ENCODE data around the gene ATP11C.

The ATP11C gene

GRCh38 chrX:139759637-139760036, 173.2 kb downstream of the ATP11C start:
- TF ChIP-seq CTCF (IDR thresholded peaks at IDR 0.05; ENCODE audit: borderline replicate concordance, control extremely low read depth, extremely low read depth, insufficient read depth, missing control alignments) = peak; percentile 18
- DNase-seq (ENCODE audit: low spot score) = no peak
- in situ Hi-C loops (cut with MboI; ENCODE audit: low sequenced_read_pairs, unreplicated experiment) = no loop called here

- in situ Hi-C loops (cut with MboI; ENCODE audit: low sequenced_read_pairs, unreplicated experiment) = no loop called here
- no peak for DNase-seq (ENCODE audit: low spot score)
- TF ChIP-seq CTCF (IDR thresholded peaks at IDR 0.05; ENCODE audit: borderline replicate concordance, control extremely low read depth, extremely low read depth, insufficient read depth, missing control alignments) = no peak
Observed at GRCh38 chrX:139758809-139759208, 174.0 kb downstream of the ATP11C start.

GRCh38 chrX:139758250-139758649, 174.6 kb downstream of the ATP11C start:
- TF ChIP-seq CTCF (IDR thresholded peaks at IDR 0.05; ENCODE audit: borderline replicate concordance, control extremely low read depth, extremely low read depth, insufficient read depth, missing control alignments) = no peak
- in situ Hi-C loops (cut with MboI; ENCODE audit: low sequenced_read_pairs, unreplicated experiment) = no loop called here
- no peak for DNase-seq (ENCODE audit: low spot score)

GRCh38 chrX:139751053-139751452, 181.8 kb downstream of the ATP11C start:
- no peak for TF ChIP-seq CTCF (IDR thresholded peaks at IDR 0.05; ENCODE audit: borderline replicate concordance, control extremely low read depth, extremely low read depth, insufficient read depth, missing control alignments)
- in situ Hi-C loops (cut with MboI; ENCODE audit: low sequenced_read_pairs, unreplicated experiment) = no loop called here
- no peak for DNase-seq (ENCODE audit: low spot score)

- TF ChIP-seq CTCF (IDR thresholded peaks at IDR 0.05; ENCODE audit: borderline replicate concordance, control extremely low read depth, extremely low read depth, insufficient read depth, missing control alignments) = no peak
- in situ Hi-C loops (cut with MboI; ENCODE audit: low sequenced_read_pairs, unreplicated experiment) = no loop called here
- DNase-seq (ENCODE audit: low spot score) = no peak
Observed at GRCh38 chrX:139750390-139750789, 182.5 kb downstream of the ATP11C start.

GRCh38 chrX:139739138-139739537, 193.7 kb downstream of the ATP11C start:
- no peak for DNase-seq (ENCODE audit: low spot score)
- TF ChIP-seq CTCF (IDR thresholded peaks at IDR 0.05; ENCODE audit: borderline replicate concordance, control extremely low read depth, extremely low read depth, insufficient read depth, missing control alignments) = no peak
- in situ Hi-C loops (cut with MboI; ENCODE audit: low sequenced_read_pairs, unreplicated experiment) = no loop called here

GRCh38 chrX:139738581-139738980, 194.3 kb downstream of the ATP11C start:
- no peak for DNase-seq (ENCODE audit: low spot score)
- in situ Hi-C loops (cut with MboI; ENCODE audit: low sequenced_read_pairs, unreplicated experiment) = no loop called here
- no peak for TF ChIP-seq CTCF (IDR thresholded peaks at IDR 0.05; ENCODE audit: borderline replicate concordance, control extremely low read depth, extremely low read depth, insufficient read depth, missing control alignments)
